ENCODE results near the gene GPR3. TPM values are rescaled to one million over a fixed set of nuclear protein-coding genes. Genes with fewer than 3 reads are reported as not detected.

The GPR3 gene
- total and polyA plus RNA-seq, 10 of the 15 experiments (the other 5 are each of a cell fraction or from before 2014, with no cell fraction given), result 0.33 to 1.4 (median 0.63) TPM; not detected in 3

- no TSS peak for BruUV-seq (replicated peaks)
- Histone ChIP-seq H3K27ac (ENCODE audit: control insufficient read depth, insufficient read depth) (peak overlapping the region; percentile 73), H4K20me1 (ENCODE audit: control insufficient read depth, insufficient read depth) (no peaks in the 10 kb centered on the region), H3K4me3 (peak overlapping the region; percentile 72), H3K36me3 (ENCODE audit: control insufficient read depth in 2 of 2, insufficient read depth in 2 of 2, low read length in 1 of 2) (no peaks in the 10 kb centered on the region), H3K9me3 (replicated peaks; ENCODE audit: control insufficient read depth, insufficient read depth, low read length) (no peaks in the 10 kb centered on the region), H3K9ac (ENCODE audit: control insufficient read depth, insufficient read depth, low read length) (peak overlapping the region; percentile 79), H3K4me2 (ENCODE audit: control insufficient read depth, insufficient read depth) (peak overlapping the region; percentile 70), H3K4me1 (ENCODE audit: control insufficient read depth, insufficient read depth, low read length) (peaks cover 33% of the 10 kb centered on the region), H2AFZ (ENCODE audit: control insufficient read depth, low read depth, low read length) (peak overlapping the region; percentile 74), H3K79me2 (ENCODE audit: control insufficient read depth, insufficient read depth, low read length) (peaks cover 5% of the 10 kb centered on the region), H3K27me3 (replicated peaks in 1 of 2; ENCODE audit: control insufficient read depth in 2 of 2, insufficient read depth in 2 of 2, low read length in 1 of 2) (no peaks in the 10 kb centered on the region)
- intact Hi-C loops (cut with micrococcal nuclease; ENCODE audit: unreplicated experiment), result no loop called here
- under 1% methylated on average over 31 of the region's 31 CpGs for WGBS (ENCODE audit: insufficient coverage, insufficient replicate concordance, low lambda C conversion rate, missing lambda C conversion rate)
- peak; percentile 75 for FAIRE-seq
- DNase-seq (ENCODE audit: low read depth, low spot score), result no peak
- peak; percentile 58 for ATAC-seq
- POLR2A ChIA-PET, result interaction anchor here (1.3 to 2.2 kb wide), 3 partner anchors 20 to 23 kb away, joined by 4 to 8 read pairs (median 6); no protein-coding TSS in a partner anchor
- RAD21 ChIA-PET (ENCODE audit: unreplicated experiment), result interaction anchor here (0.9 kb wide), 1 partner anchor 38 kb away, joined by 3 read pairs; no protein-coding TSS in a partner anchor
- SMC1A ChIA-PET (ENCODE audit: uncharacterized antibody, unreplicated experiment), result interaction anchor here (1.0 to 1.5 kb wide), 4 partner anchors 22 to 214 kb away, joined by 3 to 6 read pairs (median 3); no protein-coding TSS in a partner anchor
- in situ Hi-C loops (cut with MboI), result no loop called here
- CTCF ChIA-PET, result interaction anchor here (0.7 to 3.5 kb wide), 10 partner anchors 10 to 214 kb away, joined by 3 to 23 read pairs (median 4); no protein-coding TSS in a partner anchor
- TF ChIP-seq EED (IDR thresholded peaks at IDR 0.05; ENCODE audit: low read depth), result no peak
- TF ChIP-seq MEF2A (IDR thresholded peaks at IDR 0.05; ENCODE audit: insufficient read depth, low read depth, low read length), result no peak
- TF ChIP-seq YBX1 (IDR thresholded peaks at IDR 0.05), result no peak
- TF ChIP-seq, protein P1, sequence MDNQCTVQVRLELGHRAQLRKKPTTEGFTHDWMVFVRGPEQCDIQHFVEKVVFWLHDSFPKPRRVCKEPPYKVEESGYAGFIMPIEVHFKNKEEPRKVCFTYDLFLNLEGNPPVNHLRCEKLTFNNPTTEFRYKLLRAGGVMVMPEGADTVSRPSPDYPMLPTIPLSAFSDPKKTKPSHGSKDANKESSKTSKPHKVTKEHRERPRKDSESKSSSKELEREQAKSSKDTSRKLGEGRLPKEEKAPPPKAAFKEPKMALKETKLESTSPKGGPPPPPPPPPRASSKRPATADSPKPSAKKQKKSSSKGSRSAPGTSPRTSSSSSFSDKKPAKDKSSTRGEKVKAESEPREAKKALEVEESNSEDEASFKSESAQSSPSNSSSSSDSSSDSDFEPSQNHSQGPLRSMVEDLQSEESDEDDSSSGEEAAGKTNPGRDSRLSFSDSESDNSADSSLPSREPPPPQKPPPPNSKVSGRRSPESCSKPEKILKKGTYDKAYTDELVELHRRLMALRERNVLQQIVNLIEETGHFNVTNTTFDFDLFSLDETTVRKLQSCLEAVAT (IDR thresholded peaks at IDR 0.05), result peak; percentile 37; the same call in 1 of the 2 replicates
- TF ChIP-seq TARDBP (IDR thresholded peaks at IDR 0.05; ENCODE audit: borderline replicate concordance), result no peak
- TF ChIP-seq BCL3 (IDR thresholded peaks at IDR 0.05; ENCODE audit: borderline replicate concordance, insufficient read depth, low read depth, low read length, poor library complexity, severe bottlenecking), result no peak
- TF ChIP-seq RUNX3 (IDR thresholded peaks at IDR 0.05; ENCODE audit: low read length), result peak; percentile 63; the same call in 1 of the 2 replicates
- TF ChIP-seq SUZ12 (IDR thresholded peaks at IDR 0.05; ENCODE audit: unreplicated experiment), result no peak
- no peak for TF ChIP-seq SMAD5 (IDR thresholded peaks at IDR 0.05; ENCODE audit: low read depth)
- no peak for TF ChIP-seq EP300 (IDR thresholded peaks at IDR 0.05; ENCODE audit: borderline replicate concordance in 1 of 2, control insufficient read depth in 1 of 2, low read depth in 2 of 2, low read length in 2 of 2)
- TF ChIP-seq NBN (IDR thresholded peaks at IDR 0.05), result 0 out of 2 replicates have a peak, but pooled peaks have one; percentile 35
- no peak for TF ChIP-seq ZBTB4 (CRISPR knock-in tag; IDR thresholded peaks at IDR 0.05)
- TF ChIP-seq, protein P2, sequence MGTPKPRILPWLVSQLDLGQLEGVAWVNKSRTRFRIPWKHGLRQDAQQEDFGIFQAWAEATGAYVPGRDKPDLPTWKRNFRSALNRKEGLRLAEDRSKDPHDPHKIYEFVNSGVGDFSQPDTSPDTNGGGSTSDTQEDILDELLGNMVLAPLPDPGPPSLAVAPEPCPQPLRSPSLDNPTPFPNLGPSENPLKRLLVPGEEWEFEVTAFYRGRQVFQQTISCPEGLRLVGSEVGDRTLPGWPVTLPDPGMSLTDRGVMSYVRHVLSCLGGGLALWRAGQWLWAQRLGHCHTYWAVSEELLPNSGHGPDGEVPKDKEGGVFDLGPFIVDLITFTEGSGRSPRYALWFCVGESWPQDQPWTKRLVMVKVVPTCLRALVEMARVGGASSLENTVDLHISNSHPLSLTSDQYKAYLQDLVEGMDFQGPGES (IDR thresholded peaks at IDR 0.05), result 0 out of 2 replicates have a peak, but pooled peaks have one; percentile 33
- TF ChIP-seq, protein P3, sequence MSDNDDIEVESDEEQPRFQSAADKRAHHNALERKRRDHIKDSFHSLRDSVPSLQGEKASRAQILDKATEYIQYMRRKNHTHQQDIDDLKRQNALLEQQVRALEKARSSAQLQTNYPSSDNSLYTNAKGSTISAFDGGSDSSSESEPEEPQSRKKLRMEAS (IDR thresholded peaks at IDR 0.05; ENCODE audit: low read depth, low read length), result no peak; the same call in 1 of the 2 replicates
- no peak for TF ChIP-seq CBFB (IDR thresholded peaks at IDR 0.05; ENCODE audit: low read depth)
Measured at GRCh38 chr1:27342778-27343638, 49.4 kb upstream of the GPR3 start.
